Measurements from ENCODE around the gene ATIC. TPM values are rescaled to one million over a fixed set of nuclear protein-coding genes. Genes with fewer than 3 reads are reported as not detected.

Gene ATIC
- total RNA-seq (2021; ENCODE audit: unreplicated experiment): 173 TPM
- 202 and 214 TPM in 2 replicates for polyA plus RNA-seq (2012)
- percentile 92 among the genes with signal in this experiment for Bru-seq, nascent RNA
- percentile 87 among the genes with signal in this experiment for BruChase-seq, experiment 1, labeled RNA remaining after a 6-hour chase
- percentile 85 among the genes with signal in this experiment for BruChase-seq, experiment 2, labeled RNA remaining after a 2-hour chase
- long read RNA-seq, transcript ATIC-205 (15 exons, 2,275 nt): minor isoform, 6 of 251 reads
- long read RNA-seq, transcript ATIC-201 (16 exons, 2,213 nt): major isoform, 157 of 251 reads
- long read RNA-seq, partial matches to known transcripts: 68 of 251 reads
- long read RNA-seq, other reads (novel, unspliced or antisense): 17 of 251 reads

- peak within 1 kb of the TSS; percentile 96 for H3K4me2 ChIP-seq (ENCODE audit: low read length)
- H3K79me2 ChIP-seq (ENCODE audit: insufficient read depth, low read length): peaks cover 50% of the 10 kb centered on the region
- H3K4me3 ChIP-seq (replicated peaks in 1 of 2; ENCODE audit: low read depth in 1 of 2, low read length in 2 of 2): peak within 1 kb of the TSS; percentile 91 to 98
- ChIA-PET POLR2A (no interaction called here), CTCF (interaction anchor here (1.0 to 1.3 kb wide), 2 partner anchors 351 to 619 kb away, joined by 3 read pairs; no protein-coding TSS in a partner anchor), RAD21 (ENCODE audit: low non-redundant PET in 1 of 2, low total read pairs in 2 of 2, uncharacterized antibody in 2 of 2, unreplicated experiment in 2 of 2) (no interaction called here)
- H3K27ac ChIP-seq (ENCODE audit: low read depth, low read length): peak within 1 kb of the TSS; percentile 91
- H3K9me2 ChIP-seq (ENCODE audit: insufficient read depth): no peaks in the 10 kb centered on the region
- H2AFZ ChIP-seq (ENCODE audit: low read depth, low read length, poor library complexity, severe bottlenecking): peak within 1 kb of the TSS; percentile 85
- H3K36me3 ChIP-seq (ENCODE audit: control insufficient read depth in 1 of 2, insufficient read depth in 2 of 2, low read length in 2 of 2): peaks cover 14 to 19% of the 10 kb centered on the region in 2 experiments; a peak in 2 of 4 replicates
- no peaks in the 10 kb centered on the region for H4K20me1 ChIP-seq (ENCODE audit: insufficient read depth)
- H3K9ac ChIP-seq (ENCODE audit: low read length): peak within 1 kb of the TSS; percentile 87
- no peaks in the 10 kb centered on the region for H3K9me3 ChIP-seq (ENCODE audit: control insufficient read depth in 1 of 2, insufficient read depth in 1 of 2, low read depth in 1 of 2, low read length in 2 of 2)
- H3K4me1 ChIP-seq (ENCODE audit: control insufficient read depth in 1 of 2, insufficient read depth in 2 of 2, low read length in 2 of 2): peaks cover 10 to 24% of the 10 kb centered on the region in 2 experiments; a peak in 3 of 4 replicates
- intact Hi-C loops (cut with micrococcal nuclease): no loop called here
- H3K27me3 ChIP-seq (ENCODE audit: insufficient read depth, low read length): no peaks in the 10 kb centered on the region
- peak; percentile 85 for DNase-seq (ENCODE audit: low read depth, low spot score)
- peak; percentile 97 for ATAC-seq
- no TSS peak for BruUV-seq (replicated peaks)
- no peak for TF ChIP-seq EZH2 (IDR thresholded peaks at IDR 0.05)
- peak; percentile 84 for TF ChIP-seq EGR1 (IDR thresholded peaks at IDR 0.05; ENCODE audit: low read depth)
- no peak for TF ChIP-seq ZNF274 (IDR thresholded peaks at IDR 0.05; ENCODE audit: low read depth, low read length)
- TF ChIP-seq CBX3 (IDR thresholded peaks at IDR 0.05; ENCODE audit: low read depth): peak; percentile 76
- no peak for TF ChIP-seq ATF3 (IDR thresholded peaks at IDR 0.05)
- TF ChIP-seq FOSL1 (IDR thresholded peaks at IDR 0.05; ENCODE audit: low read depth): no peak
- TF ChIP-seq CEBPB (IDR thresholded peaks at IDR 0.05; ENCODE audit: low read depth): no peak
- TF ChIP-seq CTCF (IDR thresholded peaks at IDR 0.05 in 2 of 3, conservative IDR thresholded peaks at IDR 0.05 in 1 of 3; ENCODE audit: borderline replicate concordance in 1 of 3, insufficient read depth in 1 of 3, low read depth in 2 of 3, low read length in 2 of 3): no peak
- TF ChIP-seq SP1 (IDR thresholded peaks at IDR 0.05; ENCODE audit: low read depth): peak; percentile 57
- no peak for TF ChIP-seq SRF (IDR thresholded peaks at IDR 0.05; ENCODE audit: low read depth)
- TF ChIP-seq RAD21 (IDR thresholded peaks at IDR 0.05; ENCODE audit: low read depth): no peak
- TF ChIP-seq TCF7L2 (IDR thresholded peaks at IDR 0.05; ENCODE audit: borderline replicate concordance, extremely low read depth, insufficient read depth, insufficient read length): peak; percentile 39
- peak; percentile 87 for TF ChIP-seq POLR2A (IDR thresholded peaks at IDR 0.05; ENCODE audit: borderline replicate concordance, extremely low read depth, insufficient read depth, insufficient read length)
- peak; percentile 99 for TF ChIP-seq MAX (IDR thresholded peaks at IDR 0.05)
- TF ChIP-seq ZBTB33 (IDR thresholded peaks at IDR 0.05; ENCODE audit: extremely low read depth, insufficient replicate concordance, low read length): no peak
- TF ChIP-seq YY1 (IDR thresholded peaks at IDR 0.05; ENCODE audit: extremely low read depth, insufficient replicate concordance, low read depth, low read length): peak; percentile 72
- peak; percentile 95 for TF ChIP-seq SIN3A (IDR thresholded peaks at IDR 0.05; ENCODE audit: low read depth)
- no peak for TF ChIP-seq JUND (IDR thresholded peaks at IDR 0.05)
- no peak for TF ChIP-seq EZH2phosphoT487 (IDR thresholded peaks at IDR 0.05; ENCODE audit: borderline replicate concordance)
- peak; percentile 89 for TF ChIP-seq POLR2AphosphoS5 (IDR thresholded peaks at IDR 0.05; ENCODE audit: low read depth, low read length)
Observed at GRCh38 chr2:215311625-215312396, at the start of gene ATIC. Gene ATIC (plus strand): TSS chr2:215312059. CDS start chr2:215312143, 84 bp downstream.

Data from HCT116 (cell line).